Fibroblast of the aortic adventitia (primary cell): ENCODE results near the gene RIMBP3C. TPM values are rescaled to one million over a fixed set of nuclear protein-coding genes. Genes with fewer than 3 reads are reported as not detected.
"Not testable (repeated sequence)": the region's sequence is repeated elsewhere in the genome, so short reads cannot be mapped to it uniquely, and the experiment has no call there.

Source experiments
- DNase-seq: peaks from one replicate; pipeline ENCODE4 v3.0.0-alpha.2; 2010; ENCODE audit warnings: low read depth
- H3K4me3 ChIP-seq: 2 replicates; pipeline ENCODE4 v1.5.1; 2011; ENCODE audit warnings: low read depth, mild to moderate bottlenecking, control low read depth, low read length, moderate library complexity
- CTCF ChIP-seq: IDR thresholded peaks from 2 replicates; pipeline ENCODE4 v1.5.1; 2011; ENCODE audit warnings: mild to moderate bottlenecking, low read length, control low read depth, inconsistent platforms; ENCODE audit not compliant: insufficient read depth
- total RNA-seq: library from RNA; depleted of rRNA; stranded (reverse); fragments of >200 nt; gene quantifications from 2 replicates; pipeline ENCODE4 v1.2.3, GENCODE V29; 2012; ENCODE audit warnings: low replicate concordance

RIMBP3C gene
- total RNA-seq, 1 donor: 0.63 TPM

DNA sequence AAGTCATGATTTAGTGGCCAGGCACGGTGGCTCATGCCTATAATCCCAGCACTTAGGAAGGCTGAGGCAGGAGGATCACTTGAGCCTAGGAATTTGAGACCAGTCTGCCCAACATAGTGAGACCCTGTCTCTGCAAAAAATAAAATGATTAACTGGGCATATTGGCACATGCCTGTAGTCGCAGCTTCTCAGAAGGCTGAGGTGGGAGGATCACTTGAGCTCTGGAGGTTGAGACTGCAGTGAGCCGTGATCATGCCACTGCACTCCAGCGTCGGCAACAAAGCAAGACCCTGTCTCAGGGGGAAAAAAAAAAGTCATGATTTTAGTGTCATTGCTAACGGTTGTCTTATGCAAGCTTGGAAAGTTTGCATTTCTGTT, 28.2 kb upstream of the RIMBP3C start:
- no peak overlapping the region for H3K4me3 ChIP-seq
- no peak for TF ChIP-seq CTCF
- DNase-seq: no peak

DNA sequence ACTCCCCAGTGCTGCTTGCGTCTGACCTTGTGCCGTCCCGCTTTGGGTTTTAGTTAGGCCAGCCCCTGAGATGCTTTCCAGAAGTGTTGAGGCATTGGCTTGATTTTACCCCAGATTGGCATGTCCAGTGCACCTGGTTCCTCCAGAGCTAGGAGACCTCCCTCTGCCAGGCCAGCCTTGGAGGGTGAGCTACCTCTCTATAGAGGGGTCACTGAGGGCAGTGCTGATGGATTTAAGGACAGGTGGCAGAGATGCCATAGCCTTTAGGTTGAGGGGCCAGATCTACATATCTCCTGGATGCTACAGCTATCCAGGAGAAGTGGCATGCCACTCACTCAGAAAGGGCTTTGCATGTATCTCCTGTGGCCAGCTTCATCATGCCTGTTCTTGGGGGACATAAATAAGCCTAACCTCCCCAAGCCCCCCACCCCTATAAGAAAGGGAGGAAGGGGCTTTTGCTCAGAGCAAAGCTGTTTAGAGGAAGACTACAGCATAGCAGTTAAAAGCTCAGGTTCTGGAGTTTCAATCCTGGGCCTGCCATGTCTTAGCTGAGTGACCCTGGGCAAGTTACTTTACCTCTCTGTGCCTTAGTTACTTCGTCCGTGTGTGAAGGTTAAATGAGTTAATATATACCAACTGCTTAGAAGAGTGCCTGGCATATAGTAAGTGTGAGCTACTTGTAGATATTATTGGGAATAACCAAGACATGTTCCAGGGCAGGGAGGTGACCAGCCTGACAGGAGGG, 22.7 kb upstream of the RIMBP3C start:
- H3K4me3 ChIP-seq: no peak overlapping the region
- no peak for TF ChIP-seq CTCF
- DNase-seq: no peak

DNA sequence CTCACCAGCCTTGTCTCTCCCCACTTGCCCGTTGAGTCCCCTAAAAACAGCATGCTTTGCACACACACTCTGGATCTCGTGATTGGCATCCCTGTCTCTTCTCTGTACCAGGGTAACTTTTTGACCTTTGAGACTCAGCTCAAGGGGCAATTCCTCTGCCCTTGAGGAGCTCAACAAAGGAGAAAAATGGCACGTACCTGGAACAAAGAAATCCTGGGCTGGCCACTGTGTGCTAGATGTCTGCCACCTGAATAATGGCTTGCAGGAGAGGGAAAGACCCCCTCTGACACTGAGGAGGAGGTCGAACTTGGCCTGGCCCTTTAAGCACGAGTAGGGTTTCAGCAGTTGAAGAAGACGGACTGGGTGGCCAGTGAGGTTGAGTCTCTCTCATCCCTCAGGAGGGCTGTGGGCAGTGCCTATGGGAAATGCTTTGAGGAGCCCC, 22.1 kb upstream of the RIMBP3C start:
- no peak overlapping the region for H3K4me3 ChIP-seq

GRCh38 chr22:21571679-21572078, 20.4 kb upstream of the RIMBP3C start:
- no peak for TF ChIP-seq CTCF

More for the DNA sequence above, 22.1 kb upstream of the RIMBP3C start:
- DNase-seq: no peak
- TF ChIP-seq CTCF: no peak

DNA sequence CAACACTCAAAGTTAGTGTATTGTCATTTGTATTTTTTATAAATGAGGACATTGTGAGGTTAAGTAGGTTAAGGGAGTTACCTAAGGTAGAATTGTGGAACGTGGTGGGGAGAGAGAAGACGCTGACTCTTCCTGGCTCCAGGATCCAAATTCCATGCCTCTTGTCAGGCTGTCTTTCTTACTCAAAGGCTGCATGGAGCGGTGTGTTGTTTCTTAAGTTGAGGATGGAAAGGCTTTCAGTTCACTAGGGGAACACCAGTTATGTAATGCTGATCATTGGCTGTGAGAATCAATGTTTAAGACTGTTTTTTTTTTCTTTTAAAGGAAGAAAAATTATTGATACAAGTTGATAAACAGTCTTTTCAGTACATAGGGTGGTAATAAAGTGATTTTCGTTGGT, 19.1 kb upstream of the RIMBP3C start:
- no peak overlapping the region for H3K4me3 ChIP-seq
- no peak for TF ChIP-seq CTCF
- DNase-seq: no peak

More at GRCh38 chr22:21571679-21572078, 20.4 kb upstream of the RIMBP3C start:
- no peak overlapping the region for H3K4me3 ChIP-seq
- DNase-seq: no peak

GRCh38 chr22:21569459-21570170, 18.4 kb upstream of the RIMBP3C start:
- no peak for TF ChIP-seq CTCF
- DNase-seq: no peak
- peak overlapping the region; percentile 85 for H3K4me3 ChIP-seq

GRCh38 chr22:21569076-21569427, 17.8 kb upstream of the RIMBP3C start:
- peak overlapping the region; percentile 85 for H3K4me3 ChIP-seq
- not testable (repeated sequence) for DNase-seq
